T47D (cell line): Measurements from ENCODE around the gene TNFSF12.

Experiments used
- DNase-seq, 2 experiments: peaks; one replicate each; pipeline versions ENCODE4 v3.0.0 to v3.0.0-alpha.2; 2011 to 2012; ENCODE audit warnings: low read depth in 1 of 2, low spot score in 1 of 2
- JUND ChIP-seq: IDR thresholded peaks from 2 replicates; pipeline ENCODE4 v1.6.1; 2012; ENCODE audit warnings: low read depth
- in situ Hi-C: cut with HindIII; loops from 2 replicates; pipeline ENCODE4 v1.10.0; 2016; ENCODE audit warnings: low sequenced_read_pairs, low pct_unique_long_range_greater_than_20kb

TNFSF12 gene

DNA sequence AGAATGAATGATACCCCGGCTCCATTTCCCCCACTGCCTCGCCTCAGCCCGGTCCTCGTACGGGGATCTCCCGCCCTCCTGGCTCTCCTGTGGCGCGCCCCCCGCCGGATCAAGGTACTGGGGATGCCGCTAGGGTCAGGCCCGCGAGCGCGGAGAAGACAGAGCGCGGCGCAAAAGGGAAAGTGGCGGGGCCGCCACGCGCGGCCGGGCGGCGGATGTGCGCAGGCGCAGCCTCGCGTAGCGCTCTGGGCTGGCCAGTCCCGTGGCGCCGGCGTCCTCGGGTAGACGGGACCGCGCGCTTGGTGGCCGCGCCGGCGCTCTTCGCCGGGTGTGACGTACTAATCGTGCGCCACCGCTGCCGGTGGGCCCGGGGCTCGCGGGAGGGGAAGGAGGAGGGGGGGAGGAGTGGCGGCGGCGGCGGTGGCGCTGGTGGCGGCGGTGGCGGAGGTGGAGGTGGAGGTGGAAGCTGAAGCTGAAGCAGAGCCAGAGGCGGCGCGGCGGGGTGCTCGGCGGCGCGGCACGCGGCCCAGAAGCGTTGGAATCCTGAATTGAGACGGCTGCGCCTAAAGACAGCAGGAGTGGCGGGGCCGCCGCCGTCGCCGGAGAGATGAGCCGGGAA, 12.8 kb downstream of the TNFSF12 start, which contains the start of gene SENP3:
TSS of gene SENP3 (plus strand) at position 331 of the 619 bp plus-strand sequence. CDS start 1,158 bp downstream, outside the sequence.
- TF ChIP-seq JUND = no peak
- in situ Hi-C loops = no loop called here
- DNase-seq = peak; percentile 88 to 89

DNA sequence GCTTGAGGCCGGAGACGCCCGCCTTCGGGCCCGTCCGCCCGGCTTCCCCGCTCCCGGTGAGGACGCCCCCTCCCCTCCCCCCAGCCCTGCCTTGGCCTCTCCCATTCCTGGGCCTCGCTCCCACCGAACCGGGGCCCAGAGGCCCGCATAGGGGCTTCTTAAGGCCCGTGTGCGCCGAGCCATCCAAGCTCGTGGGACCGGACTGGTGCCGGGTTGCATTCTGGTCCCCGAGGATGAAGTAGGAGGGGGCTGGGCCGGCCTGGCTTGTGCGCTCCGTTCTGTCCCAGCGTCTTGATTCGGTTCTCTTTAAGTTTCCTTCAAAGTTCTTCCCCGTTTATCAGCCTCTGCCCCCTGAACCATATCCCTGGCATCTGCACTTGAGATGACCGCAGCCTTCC, 13.3 kb downstream of the TNFSF12 start:
- in situ Hi-C loops = no loop called here
- DNase-seq = no peak
- TF ChIP-seq JUND = no peak

DNA sequence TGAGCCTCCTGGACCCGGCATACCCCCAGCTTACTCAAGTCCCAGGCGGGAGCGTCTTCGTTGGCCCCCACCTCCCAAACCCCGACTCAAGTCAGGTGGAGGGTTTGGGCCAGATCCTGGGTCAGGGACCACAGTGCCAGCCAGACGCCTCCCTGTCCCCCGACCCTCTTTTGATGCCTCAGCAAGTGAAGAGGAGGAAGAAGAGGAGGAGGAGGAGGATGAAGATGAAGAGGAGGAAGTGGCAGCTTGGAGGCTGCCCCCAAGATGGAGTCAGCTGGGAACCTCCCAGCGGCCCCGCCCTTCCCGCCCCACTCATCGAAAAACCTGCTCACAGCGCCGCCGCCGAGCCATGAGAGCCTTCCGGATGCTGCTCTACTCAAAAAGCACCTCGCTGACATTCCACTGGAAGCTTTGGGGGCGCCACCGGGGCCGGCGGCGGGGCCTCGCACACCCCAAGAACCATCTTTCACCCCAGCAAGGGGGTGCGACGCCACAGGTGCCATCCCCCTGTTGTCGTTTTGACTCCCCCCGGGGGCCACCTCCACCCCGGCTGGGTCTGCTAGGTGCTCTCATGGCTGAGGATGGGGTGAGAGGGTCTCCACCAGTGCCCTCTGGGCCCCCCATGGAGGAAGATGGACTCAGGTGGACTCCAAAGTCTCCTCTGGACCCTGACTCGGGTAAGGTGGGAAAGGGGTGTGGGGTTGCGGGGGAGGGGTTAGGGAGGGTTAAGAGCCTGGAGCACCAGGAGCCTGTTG, 14.4 kb downstream of the TNFSF12 start:
- in situ Hi-C loops = no loop called here
- DNase-seq = no peak
- no peak for TF ChIP-seq JUND

DNA sequence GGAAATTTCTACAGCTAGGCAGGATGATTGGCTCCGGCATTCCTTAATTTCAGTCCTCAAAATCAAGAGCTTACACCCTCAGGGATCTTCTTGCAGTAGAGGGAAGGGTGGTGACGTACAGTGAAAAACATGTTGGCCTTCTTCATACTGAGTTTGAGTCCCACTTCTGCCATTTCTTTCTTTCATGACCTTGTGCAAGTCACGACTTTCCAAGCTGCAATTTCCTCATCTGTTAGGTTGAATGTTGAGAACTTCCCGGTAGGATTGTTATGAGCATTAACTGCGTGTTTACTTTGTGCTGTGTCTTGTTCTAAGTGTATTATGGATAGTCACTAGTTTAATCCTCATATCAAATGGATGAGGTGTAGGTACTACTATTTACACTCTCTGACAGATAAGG, 20.7 kb downstream of the TNFSF12 start:
- in situ Hi-C loops = no loop called here
- no peak for DNase-seq
- TF ChIP-seq JUND = no peak

DNA sequence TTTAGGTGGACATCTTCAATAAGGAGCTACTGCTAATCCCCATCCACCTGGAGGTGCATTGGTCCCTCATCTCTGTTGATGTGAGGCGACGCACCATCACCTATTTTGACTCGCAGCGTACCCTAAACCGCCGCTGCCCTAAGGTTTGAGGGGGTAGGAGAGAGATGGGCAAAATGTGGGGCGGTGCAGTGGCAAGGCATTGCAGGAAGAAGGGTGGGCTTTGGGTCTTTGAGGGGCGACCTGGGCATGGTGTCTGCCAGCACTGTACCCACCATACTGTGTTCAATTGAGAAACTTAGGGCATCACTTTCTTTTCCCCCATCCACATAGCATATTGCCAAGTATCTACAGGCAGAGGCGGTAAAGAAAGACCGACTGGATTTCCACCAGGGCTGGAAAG, 21.5 kb downstream of the TNFSF12 start:
- DNase-seq = no peak
- in situ Hi-C loops = no loop called here
- TF ChIP-seq JUND = no peak

DNA sequence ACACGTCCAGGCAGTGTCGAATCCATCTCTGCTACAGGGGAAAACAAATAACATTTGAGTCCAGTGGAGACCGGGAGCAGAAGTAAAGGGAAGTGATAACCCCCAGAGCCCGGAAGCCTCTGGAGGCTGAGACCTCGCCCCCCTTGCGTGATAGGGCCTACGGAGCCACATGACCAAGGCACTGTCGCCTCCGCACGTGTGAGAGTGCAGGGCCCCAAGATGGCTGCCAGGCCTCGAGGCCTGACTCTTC, 23.4 kb downstream of the TNFSF12 start:
- no peak for TF ChIP-seq JUND
- in situ Hi-C loops = no loop called here
- no peak for DNase-seq

DNA sequence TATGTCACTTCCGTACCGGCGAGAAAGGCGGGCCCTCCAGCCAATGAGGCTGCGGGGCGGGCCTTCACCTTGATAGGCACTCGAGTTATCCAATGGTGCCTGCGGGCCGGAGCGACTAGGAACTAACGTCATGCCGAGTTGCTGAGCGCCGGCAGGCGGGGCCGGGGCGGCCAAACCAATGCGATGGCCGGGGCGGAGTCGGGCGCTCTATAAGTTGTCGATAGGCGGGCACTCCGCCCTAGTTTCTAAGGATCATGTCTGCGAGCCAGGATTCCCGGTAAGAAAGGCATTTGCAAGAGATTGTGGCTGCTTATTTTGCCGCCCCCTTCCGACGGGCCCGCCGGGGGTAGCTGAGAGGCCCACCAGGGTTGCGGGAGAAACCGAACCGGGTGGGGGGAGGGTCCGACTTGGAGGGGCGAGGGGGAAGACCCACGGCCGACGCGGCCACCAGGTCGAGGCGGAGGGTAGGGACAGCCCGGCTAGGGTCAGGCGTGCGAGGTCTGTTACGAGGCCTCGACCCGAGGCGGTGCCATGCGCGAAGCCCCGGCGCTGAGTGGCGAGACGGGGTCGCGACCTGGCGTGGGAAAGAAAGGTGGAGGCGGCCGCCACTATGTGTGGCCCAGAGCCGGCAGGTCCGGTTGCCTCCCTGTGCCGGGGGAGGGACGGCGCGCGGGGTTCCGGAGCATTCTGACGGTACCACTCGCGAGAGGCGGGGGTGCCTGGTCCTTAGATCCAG, 23.9 kb downstream of the TNFSF12 start:
- no peak for TF ChIP-seq JUND
- in situ Hi-C loops = no loop called here
- peak; percentile 95 to 98 for DNase-seq

DNA sequence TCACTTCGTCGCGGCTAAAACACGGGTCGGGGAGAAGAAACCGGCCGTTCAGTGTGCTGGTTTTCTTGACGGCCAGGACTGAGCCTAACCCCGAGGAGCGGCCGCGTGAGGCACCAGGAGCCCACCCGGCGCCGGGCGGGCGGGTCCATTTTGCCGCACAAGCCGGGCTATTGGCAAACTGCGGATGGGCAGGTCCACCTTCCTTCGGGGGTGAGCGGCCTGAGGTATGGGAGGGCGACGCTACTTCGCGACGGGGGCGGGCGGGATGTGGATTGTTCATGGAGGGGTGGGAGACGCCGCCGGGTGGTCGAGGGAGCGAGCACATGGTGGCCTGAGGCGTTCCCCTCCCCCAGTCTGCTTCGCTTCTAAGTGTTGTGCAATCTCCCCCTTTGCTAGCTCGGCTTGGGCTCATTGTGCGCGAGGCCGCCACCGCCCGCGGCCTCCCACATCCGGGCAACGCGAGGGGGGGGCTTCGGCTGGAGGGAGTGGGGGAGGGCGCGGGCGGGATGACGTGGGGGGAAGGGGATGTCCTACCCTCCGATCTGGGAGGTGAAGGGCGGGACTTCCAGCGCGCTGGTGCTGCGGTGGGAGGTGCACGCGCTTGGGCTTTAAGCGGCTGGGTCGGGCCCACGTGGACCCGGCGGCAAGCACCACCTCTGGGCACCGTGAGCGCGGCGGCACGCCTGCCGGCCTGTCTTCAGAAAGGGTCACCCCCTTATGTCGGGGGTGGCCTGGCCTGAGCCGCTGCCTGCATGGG, 24.6 kb downstream of the TNFSF12 start:
- no peak for TF ChIP-seq JUND
- in situ Hi-C loops = no loop called here
- DNase-seq = peak in 1 of 2 experiments; percentile 89

DNA sequence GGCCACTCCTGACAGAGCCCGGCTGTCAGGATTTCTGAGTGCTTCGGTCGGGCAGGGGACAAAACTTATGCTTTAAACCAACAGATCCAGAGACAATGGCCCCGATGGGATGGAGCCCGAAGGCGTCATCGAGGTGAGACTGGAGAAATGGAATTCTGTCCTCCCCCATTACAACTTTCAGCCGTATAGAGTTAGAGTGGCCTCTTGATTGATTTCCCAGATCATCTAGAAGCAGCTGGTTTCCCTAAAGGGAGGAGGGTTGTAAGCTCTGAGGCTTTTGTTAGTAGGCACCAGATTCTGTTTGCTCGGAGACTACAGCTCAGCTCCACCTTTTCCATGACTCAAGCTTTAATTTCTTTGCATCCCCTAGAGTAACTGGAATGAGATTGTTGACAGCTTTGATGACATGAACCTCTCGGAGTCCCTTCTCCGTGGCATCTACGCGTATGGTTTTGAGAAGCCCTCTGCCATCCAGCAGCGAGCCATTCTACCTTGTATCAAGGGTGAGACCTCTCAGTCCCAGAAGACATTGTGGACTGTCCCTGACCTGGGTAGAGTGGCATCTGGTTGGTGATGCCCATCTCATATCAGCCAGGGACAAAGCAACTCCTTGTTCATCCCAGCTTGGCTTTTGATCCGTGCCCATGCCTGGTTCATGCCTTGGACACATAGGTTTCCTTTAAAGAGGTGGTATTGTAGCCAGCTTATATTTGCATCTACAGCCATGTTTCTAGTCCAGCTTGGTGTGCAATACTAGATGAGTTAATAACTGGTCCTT, 25.5 kb downstream of the TNFSF12 start:
- TF ChIP-seq JUND = no peak
- in situ Hi-C loops = no loop called here
- DNase-seq = no peak

DNA sequence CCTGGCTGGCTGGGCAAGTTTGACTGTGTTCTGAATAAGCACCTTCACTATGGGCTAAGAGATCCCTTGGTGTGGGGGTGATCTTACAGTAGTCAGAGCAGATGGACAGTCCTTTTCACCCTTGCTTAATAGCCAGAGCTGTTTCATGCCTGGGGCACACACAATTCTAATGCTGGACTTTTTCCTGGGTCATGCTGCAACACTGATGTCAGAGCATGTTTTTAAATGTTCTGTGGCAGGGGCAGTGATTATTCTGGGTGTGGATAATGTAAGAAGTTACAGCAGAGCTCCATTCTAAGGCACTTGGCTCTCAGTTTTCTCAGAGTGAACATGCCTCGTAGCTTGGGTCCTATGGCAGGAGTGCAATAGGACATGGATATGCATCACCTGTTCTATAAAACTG, 26.6 kb downstream of the TNFSF12 start:
- TF ChIP-seq JUND = no peak
- no peak for DNase-seq
- in situ Hi-C loops = no loop called here

DNA sequence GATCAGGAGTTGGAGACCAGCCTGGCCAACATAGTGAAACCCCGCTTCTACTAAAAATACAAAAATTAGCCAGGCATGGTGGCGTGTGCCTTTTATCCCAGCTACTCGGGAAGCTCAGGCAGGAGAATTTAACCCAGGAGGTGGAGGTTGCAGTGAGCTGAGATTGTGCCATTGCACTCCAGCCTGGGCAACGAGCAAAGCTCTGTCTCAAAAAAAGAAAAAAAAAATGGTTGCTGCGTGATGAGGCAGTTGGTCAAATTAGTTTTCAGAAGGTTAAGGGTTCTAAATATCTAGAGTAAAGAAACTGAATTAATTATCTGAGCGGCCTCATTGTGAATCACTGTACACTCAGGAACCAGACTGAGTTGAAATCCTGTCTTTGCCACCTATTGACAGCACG, 27.1 kb downstream of the TNFSF12 start:
- in situ Hi-C loops = no loop called here
- no peak for DNase-seq
- TF ChIP-seq JUND = no peak

DNA sequence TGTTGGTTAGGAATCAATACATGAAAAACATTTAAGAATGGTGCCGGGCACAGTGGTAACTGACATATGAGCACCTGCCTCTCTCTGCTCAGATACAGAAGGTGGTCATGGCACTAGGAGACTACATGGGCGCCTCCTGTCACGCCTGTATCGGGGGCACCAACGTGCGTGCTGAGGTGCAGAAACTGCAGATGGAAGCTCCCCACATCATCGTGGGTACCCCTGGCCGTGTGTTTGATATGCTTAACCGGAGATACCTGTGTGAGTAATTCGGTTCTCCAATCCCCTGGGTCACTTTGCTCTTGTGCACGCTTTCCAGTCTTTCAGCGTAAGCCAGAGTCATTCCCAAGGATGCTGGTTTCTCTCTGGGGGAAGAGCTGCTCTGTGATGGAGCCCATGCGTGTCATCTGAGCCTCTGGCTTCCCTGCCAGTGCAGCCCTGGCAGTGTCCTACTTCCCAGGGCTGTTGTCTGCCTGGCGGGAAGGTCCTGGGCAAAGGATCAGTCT, 27.6 kb downstream of the TNFSF12 start:
- no peak for TF ChIP-seq JUND
- in situ Hi-C loops = no loop called here
- no peak for DNase-seq
